Activated naive CD8-positive, alpha-beta T cell treated with anti-CD3 and anti-CD28 coated beads, Interleukin-2, amount 10 ng/mL, durations not matched to agents 7 days and 5 days (primary cell): ENCODE data around the gene CDX2. TPM values are rescaled to one million over a fixed set of nuclear protein-coding genes. Genes with fewer than 3 reads are reported as not detected.
"Not testable (repeated sequence)": the region's sequence is repeated elsewhere in the genome, so short reads cannot be mapped to it uniquely, and the experiment has no call there.

ENCODE experiments used
- ATAC-seq: fragments of 150-1000 bp; cut with Tn5 transposase; one replicate; pipeline ENCODE4 v1.10.0; 2021; ENCODE audit warnings: low read depth, moderate library complexity
- POLR2A ChIA-PET: fragments of 350-600 bp; sonication (Branson Sonifier 250); formaldehyde crosslinking; loops from one replicate; lab custom pipeline; 2021; ENCODE audit warnings: antibody characterized with exemption; lab: Charles Lee
- DNase-seq: peaks from one replicate; pipeline ENCODE4 v3.0.0; 2021
- H3K27ac Mint-ChIP-seq: one replicate; pipeline ENCODE4 v1.8.0; 2022; ENCODE audit warnings: mild to moderate bottlenecking, mixed read lengths
- H3K27me3 Mint-ChIP-seq: one replicate; pipeline ENCODE4 v1.8.0; 2022; ENCODE audit warnings: mild to moderate bottlenecking, moderate library complexity, mixed read lengths
- H3K36me3 Mint-ChIP-seq: one replicate; pipeline ENCODE4 v1.8.0; 2021; ENCODE audit warnings: mild to moderate bottlenecking, mixed read lengths
- H3K4me1 Mint-ChIP-seq: one replicate; pipeline ENCODE4 v1.8.0; 2021; ENCODE audit warnings: mixed read lengths
- H3K4me3 Mint-ChIP-seq: one replicate; pipeline ENCODE4 v1.8.0; 2022; ENCODE audit warnings: mild to moderate bottlenecking, moderate library complexity, mixed read lengths
- H3K9me3 Mint-ChIP-seq: one replicate; pipeline ENCODE4 v1.8.0; 2021; ENCODE audit warnings: mixed read lengths
- total RNA-seq, 2 experiments: library from RNA; stranded (reverse); gene quantifications; one replicate each; pipeline ENCODE4 v1.2.3, GENCODE V29; 2021

The CDX2 gene
- not detected for total RNA-seq

GRCh38 chr13:27969082-27969865, at the start of gene CDX2:
CDX2 (minus strand) TSS chr13:27969315; CDS start chr13:27969006, 309 bp downstream.
- no peak for ATAC-seq
- Mint-ChIP-seq H3K36me3 (no peaks in the 10 kb centered on the region), H3K27me3 (peaks cover 90% of the 10 kb centered on the region), H3K4me1 (peaks cover 5% of the 10 kb centered on the region), H3K4me3 (peak within 1 kb of the TSS; percentile 36), H3K27ac (peak within 1 kb of the TSS; percentile 54), H3K9me3 (no peaks in the 10 kb centered on the region)
- DNase-seq = no peak
- POLR2A ChIA-PET = no interaction called here

GRCh38 chr13:28014301-28014700, 45.2 kb upstream of the CDX2 start:
- ATAC-seq (no peak), DNase-seq (no peak)
- Mint-ChIP-seq H3K36me3 (no peaks in the 10 kb centered on the region), H3K9me3 (no peaks in the 10 kb centered on the region), H3K4me3 (no peak overlapping the region), H3K27ac (no peak overlapping the region), H3K4me1 (peaks cover 4% of the 10 kb centered on the region), H3K27me3 (peaks cover 6% of the 10 kb centered on the region)
- POLR2A ChIA-PET = no interaction called here

GRCh38 chr13:28013482-28013881, 44.4 kb upstream of the CDX2 start:
- H3K4me1 Mint-ChIP-seq = peaks cover 7% of the 10 kb centered on the region
- H3K36me3 Mint-ChIP-seq = no peaks in the 10 kb centered on the region
- no peak for ATAC-seq
- no peak overlapping the region for H3K4me3 Mint-ChIP-seq
- no peak overlapping the region for H3K27ac Mint-ChIP-seq
- POLR2A ChIA-PET = no interaction called here
- no peaks in the 10 kb centered on the region for H3K9me3 Mint-ChIP-seq
- no peak for DNase-seq
- H3K27me3 Mint-ChIP-seq = peaks cover 6% of the 10 kb centered on the region

- no peak for DNase-seq
- Mint-ChIP-seq H3K9me3 (no peaks in the 10 kb centered on the region), H3K36me3 (no peaks in the 10 kb centered on the region), H3K4me1 (peaks cover 7% of the 10 kb centered on the region), H3K27me3 (peaks cover 6% of the 10 kb centered on the region), H3K4me3 (no peak overlapping the region), H3K27ac (no peak overlapping the region)
- POLR2A ChIA-PET = no interaction called here
- no peak for ATAC-seq
Observed at GRCh38 chr13:28012896-28013295, 43.8 kb upstream of the CDX2 start.

GRCh38 chr13:28012383-28012782, 43.3 kb upstream of the CDX2 start:
- H3K36me3 Mint-ChIP-seq = no peaks in the 10 kb centered on the region
- peaks cover 6% of the 10 kb centered on the region for H3K27me3 Mint-ChIP-seq
- H3K4me3 Mint-ChIP-seq = no peak overlapping the region
- DNase-seq (no peak), ATAC-seq (no peak)
- H3K4me1 Mint-ChIP-seq = peaks cover 7% of the 10 kb centered on the region
- no peaks in the 10 kb centered on the region for H3K9me3 Mint-ChIP-seq
- POLR2A ChIA-PET = no interaction called here
- H3K27ac Mint-ChIP-seq = no peak overlapping the region

GRCh38 chr13:28010046-28010445, 40.9 kb upstream of the CDX2 start:
- no peaks in the 10 kb centered on the region for H3K9me3 Mint-ChIP-seq
- no peak overlapping the region for H3K27ac Mint-ChIP-seq
- POLR2A ChIA-PET = no interaction called here
- peaks cover 7% of the 10 kb centered on the region for H3K4me1 Mint-ChIP-seq
- H3K36me3 Mint-ChIP-seq = no peaks in the 10 kb centered on the region
- no peak overlapping the region for H3K4me3 Mint-ChIP-seq
- ATAC-seq (no peak), DNase-seq (no peak)
- peaks cover 6% of the 10 kb centered on the region for H3K27me3 Mint-ChIP-seq

- H3K27me3 Mint-ChIP-seq, H3K4me3 Mint-ChIP-seq, DNase-seq, H3K27ac Mint-ChIP-seq, H3K4me1 Mint-ChIP-seq, POLR2A ChIA-PET, ATAC-seq, H3K9me3 Mint-ChIP-seq, H3K36me3 Mint-ChIP-seq: not testable (repeated sequence)
Observed at GRCh38 chr13:28005016-28005415, 35.9 kb upstream of the CDX2 start.

GRCh38 chr13:28002886-28003698, 34.0 kb upstream of the CDX2 start:
- Mint-ChIP-seq H3K27ac (no peak overlapping the region), H3K4me1 (no peaks in the 10 kb centered on the region), H3K36me3 (no peaks in the 10 kb centered on the region), H3K27me3 (no peaks in the 10 kb centered on the region), H3K9me3 (no peaks in the 10 kb centered on the region), H3K4me3 (no peak overlapping the region)
- POLR2A ChIA-PET = no interaction called here
- DNase-seq = no peak
- no peak for ATAC-seq

- Mint-ChIP-seq H3K9me3 (no peaks in the 10 kb centered on the region), H3K4me3 (no peak overlapping the region), H3K27ac (no peak overlapping the region), H3K27me3 (no peaks in the 10 kb centered on the region), H3K36me3 (no peaks in the 10 kb centered on the region), H3K4me1 (no peaks in the 10 kb centered on the region)
- ATAC-seq = no peak
- POLR2A ChIA-PET = no interaction called here
- no peak for DNase-seq
Observed at GRCh38 chr13:28001837-28002473, 32.8 kb upstream of the CDX2 start.

GRCh38 chr13:28001049-28001448, 31.9 kb upstream of the CDX2 start:
- Mint-ChIP-seq H3K4me3 (no peak overlapping the region), H3K27ac (no peak overlapping the region), H3K4me1 (no peaks in the 10 kb centered on the region), H3K9me3 (no peaks in the 10 kb centered on the region), H3K36me3 (no peaks in the 10 kb centered on the region), H3K27me3 (no peaks in the 10 kb centered on the region)
- POLR2A ChIA-PET = no interaction called here
- no peak for DNase-seq
- ATAC-seq = no peak

GRCh38 chr13:28000567-28000966, 31.5 kb upstream of the CDX2 start:
- DNase-seq = no peak
- H3K9me3 Mint-ChIP-seq = no peaks in the 10 kb centered on the region
- no peaks in the 10 kb centered on the region for H3K27me3 Mint-ChIP-seq
- no peaks in the 10 kb centered on the region for H3K36me3 Mint-ChIP-seq
- H3K4me1 Mint-ChIP-seq = no peaks in the 10 kb centered on the region
- POLR2A ChIA-PET = no interaction called here
- no peak overlapping the region for H3K27ac Mint-ChIP-seq
- no peak overlapping the region for H3K4me3 Mint-ChIP-seq
- no peak for ATAC-seq

- DNase-seq (no peak), ATAC-seq (peak; percentile 50)
- Mint-ChIP-seq H3K36me3 (no peaks in the 10 kb centered on the region), H3K4me1 (no peaks in the 10 kb centered on the region), H3K4me3 (no peak overlapping the region), H3K27me3 (no peaks in the 10 kb centered on the region), H3K9me3 (no peaks in the 10 kb centered on the region), H3K27ac (no peak overlapping the region)
- POLR2A ChIA-PET = no interaction called here
Observed at GRCh38 chr13:27997904-27998522, 28.9 kb upstream of the CDX2 start.

GRCh38 chr13:27991881-27992280, 22.8 kb upstream of the CDX2 start:
- Mint-ChIP-seq H3K9me3 (no peaks in the 10 kb centered on the region), H3K4me1 (no peaks in the 10 kb centered on the region), H3K4me3 (no peak overlapping the region), H3K27me3 (peaks cover 4% of the 10 kb centered on the region), H3K36me3 (no peaks in the 10 kb centered on the region), H3K27ac (no peak overlapping the region)
- ATAC-seq (no peak), DNase-seq (no peak)
- POLR2A ChIA-PET = no interaction called here
